Islet precursor cell (in vitro differentiated cells): ENCODE data around the gene SIT1.
A peak's percentile ranks its signal among the peaks of the same experiment; 100 is the strongest.
"Not testable (repeated sequence)": the region's sequence is repeated elsewhere in the genome, so short reads cannot be mapped to it uniquely, and the experiment has no call there.

Experiments used
- DNase-seq: peaks from one replicate; pipeline ENCODE4 v3.0.0-alpha.2; 2018

Gene SIT1

DNA sequence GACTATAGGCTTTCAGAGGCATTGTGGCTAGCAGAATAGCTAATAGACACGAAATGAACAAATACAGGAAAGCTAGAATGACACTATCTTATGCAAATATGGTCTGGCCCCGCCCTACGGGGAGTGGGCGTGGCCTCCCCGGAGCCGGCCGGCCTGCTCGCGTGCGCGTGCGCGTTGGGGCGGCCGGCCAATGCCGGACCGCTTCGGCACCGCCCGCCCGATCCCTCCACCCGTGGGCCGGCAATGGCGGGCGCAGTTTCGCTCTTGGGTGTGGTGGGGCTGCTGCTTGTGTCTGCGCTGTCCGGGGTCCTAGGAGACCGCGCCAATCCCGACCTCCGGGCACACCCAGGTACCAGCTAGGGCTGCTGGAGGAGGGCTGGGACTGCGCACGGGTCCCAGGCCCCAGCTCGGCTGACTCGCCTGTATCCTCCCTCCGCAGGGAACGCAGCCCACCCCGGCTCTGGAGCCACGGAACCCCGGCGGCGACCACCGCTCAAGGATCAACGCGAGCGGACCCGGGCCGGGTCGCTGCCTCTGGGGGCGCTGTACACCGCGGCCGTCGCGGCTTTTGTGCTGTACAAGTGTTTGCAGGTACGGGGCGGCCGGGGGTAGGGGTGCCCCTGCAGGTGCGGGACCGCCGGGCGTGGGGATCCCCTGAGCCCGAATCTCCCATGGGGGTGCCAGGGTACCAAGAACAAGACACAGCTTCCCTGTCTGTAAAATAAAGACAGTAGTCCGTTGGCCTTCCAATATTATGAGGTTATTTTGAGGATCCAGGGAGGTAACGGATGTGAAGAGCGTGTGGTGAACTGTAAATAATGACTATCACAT lies 7.6 kb upstream of the SIT1 start, which contains the start of gene CCDC107:
CCDC107 (plus strand) TSS at position 156 of the 831 bp plus-strand sequence; CDS start at position 244, 88 bp downstream.
- peak; percentile 94 for DNase-seq

DNA sequence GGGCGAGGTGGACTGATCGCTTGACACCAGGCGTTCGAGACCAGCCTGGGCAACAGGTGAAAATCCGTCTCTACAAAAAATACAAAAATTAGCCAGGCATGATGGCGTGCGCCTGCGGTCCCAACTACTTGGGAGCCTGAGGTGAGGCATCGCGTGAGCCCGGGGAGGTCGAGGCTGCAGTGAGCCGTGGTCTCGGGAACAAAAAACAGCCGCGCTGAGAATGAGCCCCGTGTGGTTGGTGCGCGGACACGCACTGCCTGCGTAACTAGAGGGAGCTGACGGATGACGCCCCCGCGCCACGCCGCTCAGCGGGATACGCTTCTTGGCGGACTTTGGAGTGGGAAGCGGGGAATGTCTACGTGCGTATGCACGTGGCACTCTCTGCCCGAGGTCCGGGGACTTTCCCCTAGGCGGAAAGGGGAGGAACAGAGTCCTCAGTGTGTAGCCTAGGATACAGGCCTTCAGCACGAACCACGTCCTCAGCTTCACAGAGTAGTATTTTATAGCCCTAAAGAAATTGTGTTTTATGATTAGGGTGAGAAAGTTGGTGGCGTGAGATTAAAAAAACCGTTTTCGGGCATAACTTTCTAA lies 6.9 kb upstream of the SIT1 start, which contains the start of gene RMRP:
RMRP (minus strand) TSS at position 474 of the 591 bp plus-strand sequence.
- DNase-seq = peak; percentile 99

DNA sequence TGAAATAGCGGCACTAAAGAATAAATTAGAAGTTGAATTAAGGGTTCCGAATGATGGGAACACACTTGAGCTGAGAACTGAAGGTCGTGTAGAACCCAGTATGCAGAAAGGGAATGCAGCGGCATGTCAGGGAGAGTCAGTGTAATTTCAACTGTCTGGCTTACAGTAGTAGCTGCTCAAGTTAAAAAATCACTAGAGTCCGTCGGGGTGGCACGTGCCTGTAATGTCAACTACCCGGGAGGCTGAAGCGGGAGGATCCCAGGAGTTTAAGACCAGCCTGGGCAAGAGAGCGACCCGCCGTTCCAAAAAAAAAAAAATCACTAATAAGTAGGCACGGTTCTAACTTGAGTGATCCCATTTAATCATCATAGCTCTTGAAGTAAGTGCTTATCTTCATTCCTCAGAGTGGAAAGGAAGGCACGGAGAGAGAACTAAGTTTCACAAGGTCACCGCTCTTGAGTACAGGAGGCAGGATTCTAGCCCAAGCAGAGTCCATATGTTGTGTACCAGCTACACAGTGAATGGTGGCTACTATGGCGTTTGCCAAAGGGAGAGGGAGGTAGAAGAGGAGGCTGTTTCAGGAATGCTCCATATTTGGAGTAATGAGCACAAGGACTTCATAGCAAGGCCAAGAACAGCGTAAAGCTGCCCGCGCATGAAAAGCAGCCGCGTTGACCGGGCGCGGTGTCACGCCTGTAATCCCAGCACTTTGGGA lies 6.3 kb upstream of the SIT1 start:
- DNase-seq = no peak

DNA sequence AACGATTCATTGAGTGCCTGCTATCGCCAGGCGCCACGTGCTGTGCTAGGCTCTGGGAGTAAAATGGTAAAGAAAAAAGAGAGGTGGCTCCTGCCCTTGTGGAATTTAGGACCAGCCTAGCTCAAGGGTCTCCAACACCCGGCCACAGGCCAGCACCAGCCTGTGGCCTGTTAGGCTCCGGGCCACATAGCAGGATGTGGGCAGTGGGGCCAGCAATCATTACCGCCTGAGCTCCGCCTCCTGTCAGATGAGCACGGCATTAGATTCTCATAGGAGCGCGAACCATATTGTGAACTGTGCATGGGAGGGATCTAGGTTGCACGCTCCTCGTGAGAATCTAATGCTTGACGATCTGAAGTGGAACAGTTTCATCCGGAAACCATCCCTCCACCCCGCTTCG lies 5.6 kb upstream of the SIT1 start:
- no peak for DNase-seq

DNA sequence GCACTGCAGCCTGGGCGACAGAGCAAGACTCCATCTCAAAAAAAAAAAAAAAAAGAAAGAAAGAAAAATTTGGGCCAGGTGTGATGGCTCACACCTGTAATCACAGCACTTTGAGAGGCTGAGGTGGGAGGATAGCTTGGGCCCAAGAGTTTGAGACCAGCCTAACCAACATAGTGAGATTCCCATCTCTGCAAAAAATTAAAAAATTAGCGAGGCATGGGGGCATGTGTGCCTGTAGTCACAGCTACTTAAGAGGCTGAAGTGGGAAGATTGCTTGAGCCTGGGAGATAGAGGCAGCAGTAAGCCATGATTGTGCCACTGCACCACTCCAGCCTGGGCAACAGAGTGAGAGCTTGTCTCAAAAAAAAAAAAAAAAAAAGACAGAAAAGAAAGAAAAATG lies 2.9 kb upstream of the SIT1 start:
- peak; percentile 7 for DNase-seq

DNA sequence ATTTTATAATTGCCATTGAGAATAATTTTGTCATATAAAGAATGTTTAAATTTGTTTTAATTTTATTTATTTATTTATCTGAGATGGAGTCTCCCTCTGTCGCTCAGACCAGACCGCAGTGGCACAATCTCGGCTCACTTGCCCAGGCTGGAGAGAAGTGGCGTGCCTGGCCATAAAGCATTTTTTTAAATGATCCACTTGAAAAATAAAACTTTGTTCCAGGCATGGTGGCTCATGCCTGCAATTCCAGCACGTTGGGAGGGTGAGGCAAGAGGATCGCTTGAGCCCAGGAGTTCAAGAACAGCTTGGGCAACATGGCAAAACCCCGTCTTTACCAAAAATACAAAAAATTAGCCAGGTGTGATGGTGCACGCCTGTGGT lies 2.1 kb upstream of the SIT1 start:
- peak; percentile 14 for DNase-seq

DNA sequence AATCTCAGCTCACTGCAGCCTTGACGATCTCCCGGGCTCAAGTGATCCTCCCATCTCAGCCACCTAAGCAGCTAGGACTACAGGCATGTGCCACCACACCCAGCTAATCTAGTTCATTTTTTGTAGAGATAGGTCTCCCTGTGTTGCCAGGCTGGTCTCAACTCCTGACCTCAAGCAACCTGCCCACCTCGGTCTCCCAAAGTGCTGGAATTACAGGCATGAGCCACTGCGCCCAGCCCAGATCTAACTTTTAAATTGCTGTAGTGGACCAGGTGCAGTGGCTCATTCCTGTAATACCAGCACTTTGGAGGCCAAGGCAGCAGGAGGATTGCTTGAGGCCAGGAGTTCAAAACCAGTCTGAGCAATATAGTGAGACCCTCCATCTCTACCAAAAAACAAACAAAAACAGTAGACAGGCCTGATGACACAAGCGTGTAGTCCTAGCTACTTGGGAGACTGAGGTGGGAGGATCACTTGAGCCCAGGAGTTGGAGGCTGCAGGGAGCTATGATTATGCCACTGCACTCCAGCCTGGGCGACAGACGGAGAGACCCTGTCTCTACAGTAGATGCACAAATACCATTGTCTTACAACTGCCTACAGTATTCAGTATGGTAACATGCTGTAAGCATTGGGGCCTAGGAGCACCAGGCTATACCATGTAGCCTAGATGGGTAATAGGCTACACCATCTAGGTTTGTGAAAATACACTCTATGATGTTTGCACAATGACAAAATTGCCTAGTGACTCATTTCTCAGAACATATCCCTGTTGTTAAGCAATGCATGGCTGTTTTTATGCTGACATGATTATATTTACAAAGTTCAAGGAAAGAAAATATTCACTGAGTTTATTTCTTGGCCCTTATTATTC lies 1.5 kb upstream of the SIT1 start:
- DNase-seq = peak; percentile 77

DNA sequence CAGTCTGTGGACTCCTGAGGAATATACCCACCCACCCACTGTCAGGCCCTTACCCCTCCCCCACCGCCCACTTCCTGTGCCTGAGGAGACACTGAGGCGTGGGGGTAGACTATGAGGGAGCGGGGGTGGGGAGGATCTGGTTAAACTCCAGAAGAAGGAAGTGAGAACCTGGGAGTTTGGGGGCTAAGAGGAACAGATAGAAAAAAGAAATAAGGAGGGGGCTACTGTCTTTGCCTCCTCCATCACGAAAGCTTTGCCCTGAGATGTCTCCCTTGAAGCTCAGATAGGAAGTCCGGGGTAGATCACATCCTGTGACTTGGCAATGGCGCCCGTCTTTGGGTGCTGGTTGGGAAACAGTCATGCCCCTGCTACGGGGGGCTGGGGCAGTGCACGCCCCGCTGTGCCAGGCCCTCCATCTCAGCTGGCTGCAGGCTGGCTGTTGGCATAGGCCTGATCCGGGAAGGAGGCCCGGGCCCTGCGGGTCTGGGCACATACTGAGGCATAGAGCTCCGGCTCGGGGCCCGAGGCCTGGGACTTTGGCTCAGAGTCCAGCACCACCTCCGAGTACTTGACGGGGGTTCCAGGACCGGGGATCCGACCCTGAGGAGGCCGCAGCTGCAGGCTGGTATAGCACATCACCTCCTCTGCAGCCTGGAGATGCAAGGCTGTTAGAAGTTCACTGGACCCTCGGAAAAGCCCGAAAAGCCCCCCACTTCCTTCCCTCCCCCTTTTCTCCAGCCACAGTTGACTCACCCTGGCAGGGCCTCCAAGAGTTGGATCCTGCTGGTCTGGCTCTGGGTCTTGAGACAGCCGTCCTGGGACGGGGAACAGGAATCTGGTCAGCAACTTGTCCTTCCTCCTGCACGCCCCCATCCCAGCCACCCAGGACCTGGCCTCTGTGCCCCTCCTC lies 1.0 kb downstream of the SIT1 start:
- no peak for DNase-seq

DNA sequence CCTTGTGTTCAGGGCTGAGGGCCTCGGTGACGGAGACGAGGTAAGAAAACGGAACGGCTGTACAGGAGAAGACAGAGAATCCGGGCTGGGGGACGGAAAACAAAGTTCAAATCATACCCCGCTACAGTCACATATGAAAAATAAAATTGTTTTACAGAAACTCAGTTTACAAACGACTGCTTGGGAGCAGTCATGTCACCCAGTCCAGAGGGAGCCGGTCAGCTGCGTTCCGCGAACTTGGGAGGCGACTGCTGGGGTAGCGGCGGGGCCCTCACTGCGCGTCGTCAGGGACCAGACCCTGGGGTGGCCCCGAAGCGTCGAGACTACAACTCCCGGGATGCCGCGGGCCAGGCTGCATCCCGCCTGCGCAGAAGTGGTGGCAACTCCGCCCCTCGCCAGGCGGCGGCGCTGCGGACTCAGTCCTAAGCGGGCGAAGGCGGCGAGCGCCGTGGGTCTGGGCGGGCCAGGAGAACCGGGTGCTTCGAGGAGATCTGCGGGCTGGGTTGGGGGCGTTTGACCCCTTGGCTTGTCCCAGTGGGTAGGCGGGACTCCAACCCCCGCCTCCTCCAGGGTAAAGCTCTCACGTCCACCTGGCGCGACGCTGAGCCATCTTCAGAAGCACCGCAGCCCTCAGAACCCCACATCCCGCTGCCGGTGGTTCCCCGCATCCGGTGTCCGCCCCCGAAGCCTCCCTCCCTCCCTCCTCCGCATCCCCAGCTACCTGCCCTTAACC lies 4.0 kb downstream of the SIT1 start:
- peak; percentile 95 for DNase-seq

DNA sequence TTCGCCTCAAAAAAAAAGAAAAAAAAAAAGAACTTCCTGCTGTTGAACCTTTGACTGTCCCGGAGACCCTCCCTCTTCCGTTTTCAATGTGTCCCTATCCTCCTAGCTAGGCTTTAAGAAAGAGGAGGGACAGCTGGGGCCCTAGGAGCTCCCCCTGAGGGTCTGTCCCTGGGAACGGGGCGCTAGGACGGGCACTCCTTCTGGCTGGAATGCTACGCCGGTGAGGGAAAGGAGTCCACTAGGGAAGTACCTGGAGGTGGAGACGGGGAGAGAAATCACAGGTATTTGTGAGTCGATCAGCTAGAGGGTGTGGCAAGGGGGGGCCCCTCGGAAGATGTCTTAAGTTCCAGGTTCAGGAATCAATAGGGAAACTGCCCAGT lies 4.6 kb downstream of the SIT1 start:
- DNase-seq = peak; percentile 83

DNA sequence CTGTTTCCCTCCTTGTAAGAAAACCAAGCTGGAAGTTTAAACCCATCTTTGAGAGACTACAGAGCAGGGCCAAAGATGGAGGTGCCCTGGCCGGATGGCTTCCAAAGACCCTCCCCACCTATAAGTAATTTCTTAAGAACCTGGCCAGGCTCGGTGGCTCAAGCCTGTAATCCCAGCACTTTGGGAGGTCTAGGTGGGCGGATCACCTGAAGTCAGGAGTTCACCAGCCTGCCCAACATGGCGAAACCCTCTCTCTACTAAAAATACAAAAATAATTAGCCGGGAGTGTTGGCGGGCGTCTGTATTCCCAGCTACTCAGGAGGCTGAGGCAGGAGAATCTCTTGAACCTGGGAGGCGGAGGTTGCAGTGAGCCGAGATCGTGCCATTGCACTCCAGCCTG lies 5.0 kb downstream of the SIT1 start:
- DNase-seq = not testable (repeated sequence)

DNA sequence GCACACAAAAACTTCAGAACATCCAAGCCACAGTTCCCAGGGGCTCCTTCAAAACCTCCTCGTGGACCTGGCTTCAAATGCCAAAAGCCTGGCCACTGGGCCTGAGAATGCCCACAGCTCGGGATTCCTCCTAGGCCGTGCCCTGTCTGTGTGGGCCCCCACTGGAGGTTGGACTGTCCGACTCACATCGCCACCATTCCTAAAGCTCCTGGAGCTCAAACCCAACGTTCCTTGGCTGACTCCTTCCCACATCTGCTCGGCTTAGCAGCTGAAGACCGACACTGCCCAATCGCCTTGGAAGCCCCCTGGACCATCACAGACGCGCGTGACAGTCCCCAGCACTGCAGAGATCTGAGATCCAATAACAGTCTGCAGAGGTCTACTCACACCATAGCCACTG lies 7.7 kb downstream of the SIT1 start:
- DNase-seq = no peak

DNA sequence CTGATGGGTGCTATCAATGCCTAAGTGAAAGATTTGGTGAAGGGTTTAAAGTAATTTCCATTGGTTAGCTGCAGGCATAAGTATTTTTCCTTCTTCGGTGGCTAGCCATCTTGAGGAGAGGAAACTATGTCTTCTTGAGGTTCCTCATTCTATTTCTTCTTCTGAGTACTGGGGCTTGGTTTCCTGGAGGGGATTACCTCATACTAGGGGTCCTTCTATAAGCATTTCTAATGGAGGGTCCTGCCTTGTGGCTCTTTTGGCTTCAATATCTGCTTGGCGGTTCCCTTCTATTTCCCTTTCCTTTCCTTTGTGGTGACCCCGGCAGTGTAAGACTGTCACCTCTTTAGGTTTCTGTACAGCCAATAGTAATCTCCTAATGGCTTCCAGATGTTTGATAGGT lies 9.3 kb downstream of the SIT1 start:
- DNase-seq = not testable (repeated sequence)

DNA sequence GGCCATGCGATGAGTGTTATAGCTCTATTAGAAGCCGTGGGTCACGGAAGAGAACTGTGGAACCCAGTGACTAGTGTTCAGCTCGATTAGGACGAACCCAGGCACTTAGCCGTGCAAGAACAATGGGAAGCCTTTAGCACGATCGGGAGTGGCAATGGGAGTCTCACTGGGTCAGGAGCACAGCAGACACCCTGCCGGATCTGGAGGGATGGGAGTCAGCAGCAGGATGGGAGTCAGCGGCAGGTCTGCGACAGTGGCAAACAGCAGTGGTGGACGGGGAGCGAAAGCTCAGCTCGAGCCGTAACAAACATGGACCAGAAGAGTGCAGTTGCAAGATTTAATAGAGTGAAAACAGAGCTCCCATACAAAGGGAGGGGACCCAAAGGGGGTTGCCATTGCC lies 10.3 kb downstream of the SIT1 start:
- not testable (repeated sequence) for DNase-seq

DNA sequence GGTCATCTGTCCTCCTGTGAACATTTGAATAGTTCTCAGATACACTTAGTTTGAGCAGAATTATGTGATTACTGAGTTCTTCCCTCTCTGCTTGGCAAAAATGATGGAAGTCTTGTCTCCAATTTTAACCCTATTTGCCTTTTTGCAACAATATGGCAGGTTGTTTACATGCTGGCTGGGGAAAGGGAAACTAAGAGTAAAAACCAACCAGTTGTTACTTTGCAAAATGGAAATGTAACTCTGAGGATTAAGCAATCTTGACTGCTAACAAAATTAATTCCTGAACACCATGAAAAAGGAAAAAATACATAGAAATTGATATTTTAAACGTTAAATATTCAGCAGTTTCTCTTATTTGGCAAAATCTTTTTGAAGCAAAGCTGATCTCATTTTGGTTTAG lies 11.1 kb downstream of the SIT1 start:
- no peak for DNase-seq

DNA sequence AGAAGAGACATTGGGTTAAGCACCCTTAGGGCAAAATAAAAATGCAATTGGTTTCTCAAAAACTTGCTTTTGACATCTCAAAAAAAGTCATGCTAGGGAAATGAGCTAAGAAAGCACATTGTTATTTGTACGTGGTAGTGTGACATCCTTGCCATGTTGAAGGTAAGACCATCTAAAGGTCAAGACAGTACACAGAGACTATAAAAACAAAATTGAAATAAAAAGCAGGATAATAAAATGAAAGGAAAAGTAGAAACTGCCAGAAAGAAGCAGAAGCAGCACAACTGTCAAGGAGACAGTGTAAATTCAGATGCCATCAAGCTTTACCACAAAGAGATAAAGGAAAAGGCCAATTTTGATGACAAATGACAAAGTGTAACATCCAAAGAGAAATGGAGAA lies 11.5 kb downstream of the SIT1 start:
- not testable (repeated sequence) for DNase-seq

DNA sequence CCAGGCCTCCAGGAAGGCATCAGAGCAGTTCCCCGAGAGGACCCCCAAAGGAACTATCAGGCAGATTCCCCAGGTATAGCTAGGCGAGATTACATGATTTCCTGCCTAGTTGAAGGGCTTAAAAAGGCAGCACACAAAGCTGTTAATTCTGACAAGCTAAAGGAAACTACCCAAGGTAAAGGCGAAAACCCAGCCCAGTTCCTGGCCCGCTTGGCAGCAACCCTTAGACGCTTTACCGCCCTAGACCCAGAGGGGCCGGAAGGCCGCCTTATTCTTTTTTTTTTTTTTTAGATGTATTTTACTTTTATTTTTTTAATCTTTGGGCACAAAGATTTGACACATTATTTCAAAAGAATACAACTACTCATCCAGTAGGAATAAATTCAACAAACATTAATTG lies 12.0 kb downstream of the SIT1 start:
- DNase-seq = not testable (repeated sequence)

DNA sequence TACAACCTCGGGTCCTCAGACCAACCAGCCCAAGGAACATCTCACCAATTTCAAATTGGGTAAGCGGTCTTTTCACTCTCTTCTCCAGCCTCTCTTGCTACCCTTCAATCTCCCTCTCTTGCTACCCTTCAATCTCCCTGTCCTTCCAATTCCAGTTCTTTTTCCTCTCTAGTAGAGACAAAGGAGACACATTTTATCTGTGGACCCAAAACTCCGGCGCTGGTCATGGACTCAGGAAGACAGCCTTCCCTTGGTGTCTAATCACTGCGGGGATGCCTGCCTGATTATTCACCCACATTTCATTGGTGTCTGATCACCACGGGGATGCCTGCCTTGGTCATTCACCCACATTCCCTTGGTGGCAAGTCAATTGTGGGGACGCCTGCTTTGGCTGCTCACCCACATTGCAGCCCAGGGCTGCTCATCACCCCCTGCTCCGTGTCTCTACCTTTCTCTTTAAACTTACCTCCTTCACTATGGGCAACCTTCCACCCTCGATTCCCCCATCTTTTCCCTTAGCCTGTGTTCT lies 13.2 kb downstream of the SIT1 start:
- not testable (repeated sequence) for DNase-seq

DNA sequence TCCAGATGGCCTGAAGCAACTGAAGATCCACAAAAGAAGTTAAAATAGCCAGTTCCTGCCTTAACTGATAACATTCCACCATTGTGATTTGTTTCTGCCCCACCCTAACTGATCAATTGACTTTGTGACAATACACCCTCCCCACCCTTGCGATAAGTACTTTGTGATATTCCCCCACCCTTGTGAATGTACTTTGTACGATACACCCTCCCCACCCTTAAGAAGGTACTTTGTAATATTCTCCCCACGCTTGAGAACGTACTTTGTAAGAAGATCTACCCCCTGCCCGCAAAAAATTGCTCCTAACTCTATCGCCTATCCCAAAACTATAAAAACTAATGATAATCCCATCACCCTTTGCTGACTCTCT lies 13.9 kb downstream of the SIT1 start:
- not testable (repeated sequence) for DNase-seq

DNA sequence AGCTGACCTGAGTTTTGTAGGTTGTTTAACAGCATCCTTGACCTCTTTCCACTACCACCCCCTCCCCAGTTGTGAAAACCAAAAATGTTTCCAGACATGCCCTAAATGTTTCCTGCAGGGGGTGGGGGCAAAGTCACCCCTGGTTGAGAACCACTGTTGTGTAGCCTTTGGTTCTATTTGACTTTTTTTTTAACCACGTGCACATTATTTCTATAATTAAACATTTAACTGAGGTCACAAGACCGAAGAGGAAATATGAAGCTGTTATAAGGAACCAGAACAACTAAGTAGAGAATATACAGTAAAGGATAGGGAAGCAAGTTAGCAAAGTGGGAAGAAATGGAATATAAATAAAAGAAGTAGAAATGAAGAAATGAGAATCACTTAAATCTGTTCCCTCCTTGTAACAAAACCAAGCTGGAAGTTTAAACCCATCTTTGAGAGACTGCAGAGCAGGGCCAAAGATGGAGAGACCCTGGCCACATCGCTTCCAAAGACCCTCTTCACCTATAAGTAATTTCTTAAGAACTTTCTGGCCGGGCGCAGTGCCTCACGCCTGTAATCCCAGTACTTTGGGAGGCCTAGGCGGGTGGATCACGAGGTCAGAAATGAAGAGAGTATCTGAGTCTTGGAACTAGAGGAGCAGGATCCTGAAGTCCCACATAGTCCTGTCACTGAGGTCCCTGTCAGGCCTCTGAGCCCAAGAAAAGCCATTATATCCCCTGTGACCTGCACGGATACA lies 14.4 kb downstream of the SIT1 start:
- no peak for DNase-seq
